Loucy (cell line): ENCODE measurements around the gene CRABP2.

Experiments used
- H2AFZ ChIP-seq: fragments of 200-600 bp; sonication (generic); 2 replicates; pipeline ENCODE4 v1.6.0; 2016; ENCODE audit warnings: antibody characterized with exemption, mild to moderate bottlenecking, low read length, moderate library complexity
- H3F3A ChIP-seq: fragments of 200-600 bp; 2 replicates; pipeline ENCODE4 v1.6.0; 2016; ENCODE audit warnings: antibody characterized with exemption, low read depth, mild to moderate bottlenecking
- H3K27me3 ChIP-seq: fragments of 200-600 bp; sonication (generic); 2 replicates; pipeline ENCODE4 v1.6.1; 2014; ENCODE audit warnings: low read length, mild to moderate bottlenecking; ENCODE audit not compliant: insufficient read depth, poor library complexity, severe bottlenecking
- H3K36me3 ChIP-seq: fragments of 200-600 bp; sonication (generic); 2 replicates; pipeline ENCODE4 v1.6.1; 2016; ENCODE audit warnings: low read length; ENCODE audit not compliant: insufficient read depth
- H3K4me1 ChIP-seq: fragments of 200-600 bp; sonication (generic); 2 replicates; pipeline ENCODE4 v1.5.1; 2014; ENCODE audit warnings: low read length, mild to moderate bottlenecking; ENCODE audit not compliant: insufficient read depth, poor library complexity, severe bottlenecking
- H3K4me2 ChIP-seq: fragments of 200-600 bp; sonication (generic); 2 replicates; pipeline ENCODE4 v1.6.0; 2014; ENCODE audit warnings: antibody characterized with exemption, low read length, low read depth, mild to moderate bottlenecking; ENCODE audit not compliant: poor library complexity, severe bottlenecking
- H3K4me3 ChIP-seq: fragments of 200-600 bp; sonication (generic); 2 replicates; pipeline ENCODE4 v1.5.1; 2014; ENCODE audit warnings: low read length, mild to moderate bottlenecking, mixed read lengths; ENCODE audit not compliant: poor library complexity, severe bottlenecking
- H3K79me2 ChIP-seq: fragments of 200-600 bp; sonication (generic); 2 replicates; pipeline ENCODE4 v1.6.1; 2014; ENCODE audit warnings: low read length; ENCODE audit not compliant: insufficient read depth
- H3K9ac ChIP-seq: fragments of 200-600 bp; sonication (generic); 2 replicates; pipeline ENCODE4 v1.6.0; 2014; ENCODE audit warnings: mild to moderate bottlenecking, low read depth, low read length, moderate library complexity; ENCODE audit not compliant: poor library complexity, severe bottlenecking
- H3K9me2 ChIP-seq: fragments of 200-600 bp; sonication (generic); replicated peaks from 2 replicates; pipeline ENCODE4 v1.6.1; 2016; ENCODE audit warnings: low read depth, low read length, mixed read lengths
- H3K9me3 ChIP-seq: fragments of 200-600 bp; sonication (generic); 2 replicates; pipeline ENCODE4 v1.6.1; 2014; ENCODE audit warnings: mild to moderate bottlenecking, antibody characterized with exemption, low read length, low read depth; ENCODE audit not compliant: insufficient read depth
- H4K20me1 ChIP-seq: fragments of 200-600 bp; sonication (generic); 2 replicates; pipeline ENCODE4 v1.6.0; 2014; ENCODE audit warnings: antibody characterized with exemption, low read length, mild to moderate bottlenecking; ENCODE audit not compliant: insufficient read depth, poor library complexity, severe bottlenecking
- CTCF ChIP-seq: fragments of 200-600 bp; sonication (generic); conservative IDR thresholded peaks from 2 replicates; pipeline ENCODE4 v1.5.1; 2014; ENCODE audit warnings: mild to moderate bottlenecking, antibody characterized with exemption, low read length
- EZH2phosphoT487 ChIP-seq: fragments of 200-600 bp; IDR thresholded peaks from 2 replicates; pipeline ENCODE4 v1.6.1; 2018; ENCODE audit warnings: antibody characterized with exemption, mild to moderate bottlenecking, moderate library complexity, borderline replicate concordance

Gene CRABP2

GRCh38 chr1:156658945-156659574 is 46.3 kb downstream of the CRABP2 start:
- H3K9ac ChIP-seq, result peak overlapping the region; percentile 93
- H3F3A ChIP-seq, result peaks cover 2% of the 10 kb centered on the region; the same call in 1 of the 2 replicates
- no peaks in the 10 kb centered on the region for H3K27me3 ChIP-seq
- H3K9me3 ChIP-seq, result no peaks in the 10 kb centered on the region
- no peaks in the 10 kb centered on the region for H4K20me1 ChIP-seq
- TF ChIP-seq CTCF, result no peak
- no peak for TF ChIP-seq EZH2phosphoT487
- H3K4me2 ChIP-seq, result peak overlapping the region; percentile 99
- H3K36me3 ChIP-seq, result no peaks in the 10 kb centered on the region
- H3K79me2 ChIP-seq, result peaks cover 18% of the 10 kb centered on the region; the same call in 1 of the 2 replicates
- H2AFZ ChIP-seq, result no peak overlapping the region
- no peaks in the 10 kb centered on the region for H3K9me2 ChIP-seq
- peak overlapping the region; percentile 96 for H3K4me3 ChIP-seq
- H3K4me1 ChIP-seq, result peaks cover 35% of the 10 kb centered on the region

- Histone ChIP-seq H3F3A (peaks cover 2% of the 10 kb centered on the region; the same call in 1 of the 2 replicates), H3K79me2 (peaks cover 18% of the 10 kb centered on the region; the same call in 1 of the 2 replicates), H3K9me3 (no peaks in the 10 kb centered on the region), H3K4me1 (peaks cover 34% of the 10 kb centered on the region), H3K4me3 (no peak overlapping the region), H3K9ac (no peak overlapping the region), H3K4me2 (no peak overlapping the region), H4K20me1 (no peaks in the 10 kb centered on the region), H2AFZ (no peak overlapping the region), H3K36me3 (no peaks in the 10 kb centered on the region), H3K9me2 (no peaks in the 10 kb centered on the region), H3K27me3 (no peaks in the 10 kb centered on the region)
- TF ChIP-seq EZH2phosphoT487, result no peak
- TF ChIP-seq CTCF, result no peak
Measured at GRCh38 chr1:156658496-156658895, 46.9 kb downstream of the CRABP2 start.

GRCh38 chr1:156657741-156658319 is 47.6 kb downstream of the CRABP2 start:
- no peaks in the 10 kb centered on the region for H3K36me3 ChIP-seq
- H3K4me2 ChIP-seq, result peak overlapping the region; percentile 53
- no peaks in the 10 kb centered on the region for H3K9me3 ChIP-seq
- peaks cover 18% of the 10 kb centered on the region; the same call in 1 of the 2 replicates for H3K79me2 ChIP-seq
- H3K4me3 ChIP-seq, result no peak overlapping the region
- H4K20me1 ChIP-seq, result no peaks in the 10 kb centered on the region
- H3K9me2 ChIP-seq, result no peaks in the 10 kb centered on the region
- no peaks in the 10 kb centered on the region for H3K27me3 ChIP-seq
- no peak for TF ChIP-seq EZH2phosphoT487
- 0 out of 2 replicates have a peak, but pooled peaks have one; percentile 22 for TF ChIP-seq CTCF
- H3K9ac ChIP-seq, result peak overlapping the region; percentile 5
- H3K4me1 ChIP-seq, result peaks cover 34% of the 10 kb centered on the region
- peaks cover 2% of the 10 kb centered on the region; the same call in 1 of the 2 replicates for H3F3A ChIP-seq
- H2AFZ ChIP-seq, result no peak overlapping the region
